ENCODE data around the gene TDRD3. TPM values are rescaled to one million over a fixed set of nuclear protein-coding genes. Genes with fewer than 3 reads are reported as not detected.

TDRD3 gene
- total RNA-seq, 1 experiment from 2014 or later, result 17.2 TPM

DNA sequence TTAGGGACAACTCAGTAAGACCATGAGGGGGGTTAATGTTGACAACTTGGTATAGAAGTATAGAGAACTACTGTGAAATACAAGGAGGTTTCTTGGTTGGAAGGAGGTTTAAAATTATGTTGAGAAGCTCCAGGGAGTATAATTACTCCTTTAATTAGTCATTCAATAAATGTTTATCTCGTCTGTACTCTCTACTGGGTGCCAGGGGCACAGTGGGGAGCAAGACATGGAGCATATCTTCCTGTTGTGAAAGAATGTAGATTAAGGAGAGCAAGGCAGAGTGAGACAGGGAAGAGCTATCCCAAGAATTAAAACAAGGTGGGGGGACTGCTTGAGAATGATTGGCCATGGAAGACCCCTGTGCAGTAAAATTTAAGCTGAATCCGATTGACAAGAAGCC is 33.7 kb upstream of the TDRD3 start:
- Histone ChIP-seq H3K36me3 (ENCODE audit: control insufficient read depth, insufficient read depth, low read length) (no peaks in the 10 kb centered on the region), H3K27me3 (replicated peaks; ENCODE audit: control insufficient read depth, insufficient read depth, low read length) (no peaks in the 10 kb centered on the region), H3K9me3 (0 out of 2 replicates have a peak, but pooled peaks cover 5% of the 10 kb centered on the region), H3K4me1 (no peaks in the 10 kb centered on the region), H3K4me3 (ENCODE audit: low read depth, low read length) (no peak overlapping the region)
- DNase-seq, result no peak
- no peaks in the 10 kb centered on the region for H3K36me3 Mint-ChIP-seq (ENCODE audit: insufficient read depth, unreplicated experiment)
- no peak for TF ChIP-seq CTCF (IDR thresholded peaks at IDR 0.05; ENCODE audit: insufficient read depth in 1 of 2, low read depth in 1 of 2, low read length in 1 of 2, severe bottlenecking in 1 of 2, unreplicated experiment in 1 of 2)
- intact Hi-C loops (cut with micrococcal nuclease; ENCODE audit: unreplicated experiment), result no loop called here
- POLR2A ChIA-PET, result no interaction called here
- no peaks in the 10 kb centered on the region for H3K9me3 Mint-ChIP-seq (ENCODE audit: unreplicated experiment)
- H3K4me1 Mint-ChIP-seq (ENCODE audit: low read depth, unreplicated experiment), result no peaks in the 10 kb centered on the region
- CTCF ChIA-PET, result no interaction called here
- BruUV-seq (replicated peaks), result no TSS peak
- H3K4me3 Mint-ChIP-seq (ENCODE audit: unreplicated experiment), result no peak overlapping the region
- no peak overlapping the region for H3K27ac Mint-ChIP-seq (ENCODE audit: unreplicated experiment)
- peaks cover 5% of the 10 kb centered on the region for H3K27me3 Mint-ChIP-seq (ENCODE audit: insufficient read depth, unreplicated experiment)

- Mint-ChIP-seq H3K4me1 (ENCODE audit: low read depth, unreplicated experiment) (no peaks in the 10 kb centered on the region), H3K27ac (ENCODE audit: unreplicated experiment) (no peak overlapping the region), H3K36me3 (ENCODE audit: insufficient read depth, unreplicated experiment) (no peaks in the 10 kb centered on the region), H3K4me3 (ENCODE audit: unreplicated experiment) (no peak overlapping the region), H3K27me3 (ENCODE audit: insufficient read depth, unreplicated experiment) (no peaks in the 10 kb centered on the region), H3K9me3 (ENCODE audit: unreplicated experiment) (no peaks in the 10 kb centered on the region)
- DNase-seq, result no peak
- no TSS peak for BruUV-seq (replicated peaks)
- CTCF ChIA-PET, result interaction anchor here (0.7 to 1.3 kb wide), 3 partner anchors 22 to 62 kb away, joined by 3 to 6 read pairs (median 3); no protein-coding TSS in a partner anchor
- Histone ChIP-seq H3K4me1 (peaks cover 12% of the 10 kb centered on the region), H3K27me3 (replicated peaks; ENCODE audit: control insufficient read depth, insufficient read depth, low read length) (no peaks in the 10 kb centered on the region), H3K4me3 (ENCODE audit: low read depth, low read length) (no peak overlapping the region), H3K9me3 (0 out of 2 replicates have a peak, but pooled peaks cover 5% of the 10 kb centered on the region), H3K36me3 (ENCODE audit: control insufficient read depth, insufficient read depth, low read length) (no peaks in the 10 kb centered on the region)
- no peak for TF ChIP-seq CTCF (IDR thresholded peaks at IDR 0.05; ENCODE audit: insufficient read depth in 1 of 2, low read depth in 1 of 2, low read length in 1 of 2, severe bottlenecking in 1 of 2, unreplicated experiment in 1 of 2)
- POLR2A ChIA-PET, result no interaction called here
- intact Hi-C loops (cut with micrococcal nuclease; ENCODE audit: unreplicated experiment), result loop anchor here (1.0 kb wide), 1 partner anchor 27 kb away; no protein-coding TSS in a partner anchor
Measured at GRCh38 chr13:60369242-60369641, 27.8 kb upstream of the TDRD3 start.

DNA sequence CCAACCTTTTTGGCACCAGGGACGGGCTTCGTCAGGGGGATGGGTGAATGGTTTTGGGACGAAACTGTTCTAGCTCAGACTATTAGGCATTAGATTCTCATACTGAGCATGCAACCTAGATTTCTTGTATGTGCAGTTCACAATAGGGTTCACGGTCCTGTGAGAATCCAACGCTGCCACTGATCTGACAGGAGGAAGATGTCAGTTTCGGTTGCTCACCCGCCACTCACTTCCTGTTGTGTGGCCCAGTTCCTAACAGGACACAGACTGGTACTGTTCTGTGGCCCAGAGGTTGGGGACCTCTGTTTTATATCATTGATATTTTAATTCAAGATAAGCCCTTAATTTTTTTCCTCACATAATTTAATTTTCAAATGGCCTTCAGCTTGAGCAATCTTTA is 26.7 kb upstream of the TDRD3 start:
- Histone ChIP-seq H3K4me3 (ENCODE audit: low read depth, low read length) (no peak overlapping the region), H3K36me3 (ENCODE audit: control insufficient read depth, insufficient read depth, low read length) (no peaks in the 10 kb centered on the region), H3K4me1 (peaks cover 12% of the 10 kb centered on the region), H3K27me3 (replicated peaks; ENCODE audit: control insufficient read depth, insufficient read depth, low read length) (no peaks in the 10 kb centered on the region), H3K9me3 (0 out of 2 replicates have a peak, but pooled peaks cover 5% of the 10 kb centered on the region)
- TF ChIP-seq CTCF (IDR thresholded peaks at IDR 0.05; ENCODE audit: insufficient read depth in 1 of 2, low read depth in 1 of 2, low read length in 1 of 2, severe bottlenecking in 1 of 2, unreplicated experiment in 1 of 2), result no peak
- Mint-ChIP-seq H3K4me1 (ENCODE audit: low read depth, unreplicated experiment) (no peaks in the 10 kb centered on the region), H3K27ac (ENCODE audit: unreplicated experiment) (no peak overlapping the region), H3K4me3 (ENCODE audit: unreplicated experiment) (no peak overlapping the region), H3K27me3 (ENCODE audit: insufficient read depth, unreplicated experiment) (no peaks in the 10 kb centered on the region), H3K36me3 (ENCODE audit: insufficient read depth, unreplicated experiment) (no peaks in the 10 kb centered on the region), H3K9me3 (ENCODE audit: unreplicated experiment) (no peaks in the 10 kb centered on the region)
- ChIA-PET POLR2A (no interaction called here), CTCF (interaction anchor here (0.7 kb wide), 1 partner anchor 25 kb away, joined by 3 read pairs; no protein-coding TSS in a partner anchor)
- BruUV-seq (replicated peaks), result no TSS peak
- DNase-seq, result no peak
- intact Hi-C loops (cut with micrococcal nuclease; ENCODE audit: unreplicated experiment), result no loop called here

Measured in Caco-2 (cell line).